Tibial artery (tissue), 4 donors: ENCODE results near the gene SHROOM1.

Experiments
- DNase-seq, 2 donors: peaks; one replicate each; pipeline ENCODE4 v3.0.0-alpha.2; 2019
- H3K27ac ChIP-seq, 2 donors: fragments of 200-600 bp; sonication (generic) in 1 of 2; 1 replicate in 1 of 2; 2 replicates in 1 of 2; pipeline ENCODE4 v1.5.1; 2018 to 2019; ENCODE audit warnings: mild to moderate bottlenecking in 1 of 2
- H3K27me3 ChIP-seq, 2 donors: fragments of 200-600 bp; sonication (generic) in 1 of 2; one replicate each; pipeline versions ENCODE4 v1.5.1 to v1.6.0; 2016 to 2019
- H3K36me3 ChIP-seq, 3 donors: fragments of 200-600 bp; sonication (generic) in 2 of 3; one replicate each; pipeline ENCODE4 v1.5.1; 2016 to 2019; ENCODE audit warnings: mild to moderate bottlenecking in 2 of 3
- H3K4me1 ChIP-seq, 4 donors: fragments of 200-600 bp; sonication (generic) in 2 of 4; 1 replicate in 3 of 4; 2 replicates in 1 of 4; pipeline ENCODE4 v1.5.1; 2016 to 2019
- H3K4me3 ChIP-seq, 2 donors: fragments of 200-600 bp; sonication (generic) in 1 of 2; 1 replicate in 1 of 2; 2 replicates in 1 of 2; pipeline ENCODE4 v1.5.1; 2018 to 2019; ENCODE audit warnings: mild to moderate bottlenecking in 2 of 2
- H3K9me3 ChIP-seq, 3 donors: fragments of 200-600 bp; sonication (generic) in 1 of 3; one replicate each; pipeline ENCODE4 v1.5.1; 2016 to 2019
- CTCF ChIP-seq, 2 experiments: fragments of 200-600 bp in 1 of 2; fragments of 450-650 bp in 1 of 2; IDR thresholded peaks; one replicate each; pipeline ENCODE4 v1.5.1; 2017 to 2019; ENCODE audit warnings: antibody characterized with exemption in 2 of 2, mild to moderate bottlenecking in 1 of 2, moderate library complexity in 1 of 2
- intact Hi-C: fragments of 100-400 bp; cut with DNase I; formaldehyde crosslinking; loops from one replicate; pipeline ENCODE4 v1.15.0; 2023; ENCODE audit warnings: low total_unique reads

The SHROOM1 gene

DNA sequence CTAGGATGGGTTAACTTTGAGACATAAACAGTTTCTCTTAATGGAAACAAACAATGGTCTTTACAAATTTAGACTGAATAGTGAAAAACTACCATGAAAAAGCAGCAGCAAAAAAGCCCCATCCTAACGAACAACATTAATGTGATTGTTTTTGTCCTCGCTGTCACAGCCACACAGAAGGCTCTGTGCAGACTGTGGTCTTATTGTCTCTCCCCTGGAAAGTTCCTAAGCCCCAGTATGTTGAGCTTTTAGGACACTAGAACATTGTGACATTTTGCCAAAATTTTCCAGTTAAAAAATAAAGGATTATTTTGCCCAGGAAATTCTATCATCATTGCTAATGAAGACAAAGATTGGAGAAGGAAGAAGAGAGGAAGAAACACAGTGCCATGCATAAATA lies 29.9 kb downstream of the SHROOM1 start:
- H3K4me1 ChIP-seq: no peaks in the 10 kb centered on the region
- no peaks in the 10 kb centered on the region for H3K36me3 ChIP-seq
- TF ChIP-seq CTCF (IDR thresholded peaks at IDR 0.05): no peak
- no peak overlapping the region for H3K4me3 ChIP-seq
- no peak overlapping the region for H3K27ac ChIP-seq
- intact Hi-C loops: no loop called here
- H3K27me3 ChIP-seq: peaks cover 0 to 11% of the 10 kb centered on the region in 2 donors
- DNase-seq: no peak
- H3K9me3 ChIP-seq: no peaks in the 10 kb centered on the region

DNA sequence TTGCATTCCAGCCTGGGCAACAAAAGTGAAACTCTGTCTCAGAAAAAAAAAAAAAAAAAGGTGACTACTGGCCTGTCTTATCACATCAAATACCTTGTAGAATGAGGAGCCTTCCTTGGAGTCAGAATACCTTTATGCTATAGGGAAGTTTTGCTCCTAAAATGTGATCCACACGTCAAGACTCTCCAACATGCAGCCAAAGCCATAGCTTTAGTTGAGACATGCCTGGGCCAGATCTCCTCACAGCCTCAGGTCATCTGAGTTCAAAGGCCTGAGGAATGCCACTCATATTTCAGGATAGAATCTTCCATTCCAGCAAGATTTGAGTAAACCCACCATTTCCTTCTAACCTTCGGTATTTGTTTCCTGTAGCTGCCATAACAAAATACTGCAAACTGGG lies 31.1 kb downstream of the SHROOM1 start:
- intact Hi-C loops: no loop called here
- H3K9me3 ChIP-seq: no peaks in the 10 kb centered on the region
- H3K4me3 ChIP-seq: no peak overlapping the region
- H3K36me3 ChIP-seq: no peaks in the 10 kb centered on the region
- no peak for TF ChIP-seq CTCF (IDR thresholded peaks at IDR 0.05)
- H3K27ac ChIP-seq: no peak overlapping the region
- H3K4me1 ChIP-seq: no peaks in the 10 kb centered on the region
- peaks cover 0 to 12% of the 10 kb centered on the region in 2 donors for H3K27me3 ChIP-seq
- no peak for DNase-seq

DNA sequence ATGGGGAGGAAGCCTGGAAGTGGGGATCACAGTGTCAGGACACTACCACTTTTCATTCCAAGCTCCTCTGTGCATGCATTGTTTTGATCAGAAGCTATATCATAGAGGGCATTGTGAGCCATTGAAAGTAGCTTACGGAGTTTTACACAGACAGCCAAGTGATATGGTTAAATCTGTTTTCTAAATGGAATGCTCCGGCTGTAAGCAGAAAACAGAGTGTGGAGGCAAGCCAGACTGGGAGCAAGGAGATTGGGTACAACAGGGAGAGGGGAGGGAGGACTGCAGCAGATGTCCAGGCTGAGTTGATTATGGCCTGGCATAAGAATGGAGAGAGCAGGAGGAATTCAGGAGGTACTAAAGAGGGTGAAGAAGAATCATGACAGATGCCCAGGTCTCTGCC lies 32.8 kb downstream of the SHROOM1 start:
- Histone ChIP-seq H3K4me3 (no peak overlapping the region), H3K36me3 (no peaks in the 10 kb centered on the region), H3K27ac (no peak overlapping the region), H3K4me1 (no peaks in the 10 kb centered on the region), H3K27me3 (peaks cover 0 to 8% of the 10 kb centered on the region in 2 donors), H3K9me3 (no peaks in the 10 kb centered on the region)
- DNase-seq: no peak
- intact Hi-C loops: no loop called here
- TF ChIP-seq CTCF (IDR thresholded peaks at IDR 0.05): no peak

GRCh38 chr5:132791026-132791425 lies 39.4 kb downstream of the SHROOM1 start:
- H3K27me3 ChIP-seq: peaks cover 0 to 3% of the 10 kb centered on the region in 2 donors
- H3K27ac ChIP-seq: no peak overlapping the region
- intact Hi-C loops: no loop called here
- no peaks in the 10 kb centered on the region for H3K9me3 ChIP-seq
- no peak for TF ChIP-seq CTCF (IDR thresholded peaks at IDR 0.05)
- H3K4me3 ChIP-seq: no peak overlapping the region
- peaks cover 0 to 4% (median 0%) of the 10 kb centered on the region in 4 donors for H3K4me1 ChIP-seq
- no peaks in the 10 kb centered on the region for H3K36me3 ChIP-seq
- no peak for DNase-seq

- H3K4me3 ChIP-seq: no peak overlapping the region
- H3K9me3 ChIP-seq: no peaks in the 10 kb centered on the region
- peaks cover 0 to 4% (median 0%) of the 10 kb centered on the region in 4 donors for H3K4me1 ChIP-seq
- TF ChIP-seq CTCF (IDR thresholded peaks at IDR 0.05): no peak
- no peaks in the 10 kb centered on the region for H3K36me3 ChIP-seq
- H3K27ac ChIP-seq: no peak overlapping the region
- intact Hi-C loops: no loop called here
- no peaks in the 10 kb centered on the region for H3K27me3 ChIP-seq
- DNase-seq: no peak
These were observed 40.1 kb downstream of the SHROOM1 start for GRCh38 chr5:132790201-132790865.
